GM19238 (cell line): ENCODE results near the gene BAIAP2L1.

Experiments used
- DNase-seq: peaks from one replicate; pipeline ENCODE4 v3.0.0; 2011; ENCODE audit warnings: low spot score; ENCODE audit not compliant: insufficient read length

The BAIAP2L1 gene

DNA sequence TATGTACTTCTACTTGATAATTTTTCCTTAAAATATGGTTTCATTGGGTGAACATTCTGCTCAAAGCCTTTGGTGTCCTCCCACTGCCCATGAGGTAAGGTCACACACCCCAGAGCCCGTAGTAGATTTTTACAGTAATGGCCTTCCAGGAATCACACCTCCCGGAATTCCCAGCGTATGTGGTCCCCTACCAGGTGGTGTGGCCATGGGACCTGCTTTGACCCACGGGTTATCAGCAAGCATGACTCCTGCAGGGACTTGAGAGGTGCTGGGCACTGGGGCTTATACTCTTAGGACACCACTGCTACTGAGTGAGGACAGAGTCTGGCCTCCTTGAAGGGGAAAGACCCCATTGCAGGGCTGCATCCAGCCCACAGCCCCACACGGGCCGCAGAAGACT lies 42.2 kb downstream of the BAIAP2L1 start:
- DNase-seq, result no peak

DNA sequence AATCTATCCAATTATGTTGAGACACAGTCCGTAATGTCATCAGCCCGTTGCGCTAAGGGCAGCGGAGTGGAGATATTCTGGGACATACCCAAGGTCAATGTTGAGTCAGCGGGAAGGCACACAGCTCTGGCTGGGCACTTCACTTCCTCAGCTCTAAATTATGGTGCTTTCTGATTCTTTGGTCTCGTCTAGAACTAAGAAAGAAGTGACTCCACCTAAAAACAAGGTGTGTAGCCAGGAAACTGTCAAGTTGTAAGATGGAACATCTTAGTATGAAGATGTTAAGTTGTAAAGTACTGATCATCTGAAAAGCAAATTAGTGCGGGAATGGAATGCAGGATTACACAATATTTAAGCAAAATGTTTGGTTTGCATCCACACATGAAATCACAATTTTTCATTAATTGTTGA lies 43.1 kb downstream of the BAIAP2L1 start:
- DNase-seq, result no peak

DNA sequence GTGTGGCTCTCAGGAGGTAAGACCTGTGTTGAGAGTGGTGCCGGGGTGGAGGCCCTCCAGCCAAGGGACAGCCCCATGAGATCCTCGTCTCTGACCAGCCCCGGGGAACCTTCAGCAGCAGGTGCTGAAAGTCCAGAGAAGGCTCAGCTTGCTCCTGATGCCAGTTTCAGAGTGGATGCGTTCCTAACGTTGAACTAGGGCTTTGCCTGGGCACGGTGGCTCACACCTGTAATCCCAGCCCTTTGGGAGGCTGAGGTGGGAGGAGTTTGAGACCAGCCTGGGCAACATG lies 45.7 kb downstream of the BAIAP2L1 start:
- no peak for DNase-seq

DNA sequence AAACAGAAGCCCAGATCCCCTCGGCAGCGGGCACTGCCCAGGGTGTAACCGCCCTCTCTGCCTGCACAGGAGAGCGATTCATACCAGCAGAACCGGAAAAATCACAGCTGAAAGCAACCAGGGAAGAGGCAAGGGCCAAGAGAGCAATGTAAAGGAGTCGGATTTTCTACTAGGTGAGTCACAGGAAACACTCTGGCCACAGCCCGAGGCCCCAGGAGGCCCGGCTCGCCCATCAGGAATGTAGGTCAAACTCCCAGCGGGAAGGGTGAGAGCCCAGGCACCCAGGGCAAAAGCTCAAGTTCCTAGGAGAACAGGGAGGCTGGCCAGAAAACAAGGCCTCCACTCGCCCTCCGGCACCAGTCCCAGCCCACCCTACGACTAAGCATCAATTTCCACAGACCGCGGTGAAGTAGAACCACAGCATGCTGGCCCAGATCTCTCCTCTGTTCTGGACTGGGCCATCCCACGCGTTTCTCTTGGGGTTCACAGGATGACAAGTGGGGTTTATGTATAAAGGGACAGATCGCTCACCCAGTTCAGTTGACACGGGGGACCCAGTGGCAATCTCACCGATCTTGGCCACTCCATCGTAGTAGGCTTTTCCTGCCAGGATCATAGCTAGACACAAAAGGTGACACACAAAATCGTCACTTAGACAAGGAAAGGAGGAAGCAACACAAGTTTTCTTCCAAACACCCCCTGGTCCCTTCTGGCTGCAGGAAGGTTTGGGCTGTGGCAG lies 46.2 kb downstream of the BAIAP2L1 start:
- DNase-seq, result no peak

DNA sequence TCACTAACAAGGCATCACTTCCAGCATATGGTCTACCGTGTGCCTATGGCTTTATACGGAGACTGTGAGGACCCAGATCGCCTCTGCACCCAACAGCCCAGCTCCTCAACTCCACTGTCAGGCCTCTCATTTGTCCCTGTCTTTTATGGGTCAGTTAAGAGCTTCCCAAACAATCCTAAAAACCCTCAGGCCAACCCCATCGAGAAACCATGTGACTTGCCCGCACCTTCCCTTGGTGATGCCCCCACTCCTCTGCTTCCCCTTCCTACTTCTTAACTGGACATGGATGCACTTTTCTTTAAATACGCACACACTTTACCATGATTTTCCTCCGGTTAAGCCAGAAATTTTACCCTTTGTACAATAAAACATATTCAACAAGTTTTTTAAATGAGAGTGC lies 46.8 kb downstream of the BAIAP2L1 start:
- no peak for DNase-seq

DNA sequence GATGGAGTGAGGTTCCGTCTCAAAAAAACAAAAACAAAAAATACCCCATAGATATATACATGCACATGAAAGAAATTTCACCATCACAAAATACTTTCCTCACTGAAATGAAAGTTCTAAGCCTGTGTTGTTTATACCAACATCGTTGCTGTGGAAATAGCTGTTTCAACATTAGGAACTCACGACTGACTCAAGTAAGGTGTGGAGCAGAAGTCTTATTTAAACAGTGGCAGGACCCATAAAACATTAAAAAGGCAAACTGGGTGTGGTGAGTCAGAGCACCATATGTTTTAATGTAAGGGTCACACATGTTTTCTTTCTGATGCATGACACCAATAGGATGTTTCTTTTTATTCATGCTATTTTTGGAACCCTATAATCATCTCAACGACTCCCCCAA lies 48.3 kb downstream of the BAIAP2L1 start:
- DNase-seq, result no peak

DNA sequence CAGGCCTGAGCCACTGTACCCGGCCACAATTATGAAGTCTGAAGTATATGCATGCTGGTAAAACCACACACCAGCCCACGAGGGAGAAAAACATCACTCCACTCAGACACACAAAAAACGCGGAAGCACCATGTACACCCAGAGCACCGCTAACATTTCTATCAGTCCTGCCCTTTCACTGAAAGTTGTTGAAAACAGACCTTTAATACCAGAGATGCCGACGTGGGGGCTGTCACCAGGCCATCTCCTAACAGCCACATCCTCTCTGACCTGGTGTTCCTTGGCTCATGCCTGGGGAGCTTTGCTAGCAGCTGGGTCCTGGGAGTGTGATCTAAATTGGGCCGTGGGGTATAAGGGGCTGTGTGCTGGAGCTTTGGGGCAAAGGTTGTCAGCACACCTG lies 49.8 kb downstream of the BAIAP2L1 start:
- no peak for DNase-seq

DNA sequence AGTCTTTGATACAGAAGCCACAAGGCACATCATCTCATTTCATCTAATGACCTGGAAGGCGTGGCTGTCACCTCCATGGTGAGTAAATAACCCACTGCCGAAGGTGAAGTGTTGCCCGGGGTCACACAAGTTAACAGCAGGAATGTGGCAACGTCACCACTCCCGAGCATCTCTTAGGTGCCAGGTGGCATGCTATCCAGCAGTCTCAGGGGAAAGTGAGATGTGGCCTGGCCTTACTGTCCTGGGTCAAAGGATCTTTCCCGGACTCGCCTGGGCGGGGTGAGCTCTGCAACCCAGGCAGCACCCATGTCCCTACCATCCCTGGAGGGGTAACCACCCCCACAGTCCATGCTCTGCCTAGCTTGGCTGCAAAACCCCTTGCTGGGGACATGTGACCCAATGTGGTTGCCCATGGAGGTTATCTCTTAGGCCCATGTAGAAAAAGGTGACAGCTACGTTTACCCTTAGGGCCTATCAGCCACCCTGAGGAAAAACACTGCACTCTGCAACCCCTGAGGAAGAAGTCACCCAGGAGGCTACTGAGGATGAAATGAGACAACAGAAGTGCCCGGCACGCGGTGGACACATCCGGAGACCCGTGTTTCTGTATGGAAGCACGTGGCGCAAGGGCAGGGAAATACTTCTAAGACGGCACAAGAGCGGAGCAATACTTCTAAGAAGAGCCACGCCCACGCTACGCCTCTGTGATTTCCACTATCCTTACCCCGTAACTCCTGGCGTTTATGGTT lies 52.0 kb downstream of the BAIAP2L1 start:
- DNase-seq, result no peak

DNA sequence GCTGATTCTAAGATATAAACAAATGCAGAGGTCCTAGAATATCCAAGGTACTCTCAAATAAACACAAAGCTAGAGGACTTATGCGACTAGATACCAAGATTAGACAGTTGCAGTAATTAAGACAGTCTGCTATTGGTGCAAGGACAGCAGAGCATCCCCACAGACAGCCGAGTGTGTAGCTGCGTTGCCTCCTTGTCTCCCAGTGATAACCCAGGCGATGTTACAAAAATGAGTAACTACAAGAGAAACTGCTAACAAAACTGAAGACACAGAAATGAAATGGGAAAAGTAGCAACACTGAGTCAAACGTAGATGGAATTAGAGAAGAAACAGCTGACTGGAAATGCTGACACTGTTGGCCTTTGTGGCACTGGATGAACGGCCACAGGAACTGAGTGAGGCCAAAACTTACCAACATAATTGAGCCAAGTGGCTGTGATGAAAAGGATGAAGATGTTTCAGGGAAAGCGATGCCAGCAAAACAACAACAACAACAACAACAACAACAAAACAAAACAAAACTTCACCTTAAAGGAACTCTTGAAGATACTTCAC lies 54.3 kb downstream of the BAIAP2L1 start:
- DNase-seq, result no peak

DNA sequence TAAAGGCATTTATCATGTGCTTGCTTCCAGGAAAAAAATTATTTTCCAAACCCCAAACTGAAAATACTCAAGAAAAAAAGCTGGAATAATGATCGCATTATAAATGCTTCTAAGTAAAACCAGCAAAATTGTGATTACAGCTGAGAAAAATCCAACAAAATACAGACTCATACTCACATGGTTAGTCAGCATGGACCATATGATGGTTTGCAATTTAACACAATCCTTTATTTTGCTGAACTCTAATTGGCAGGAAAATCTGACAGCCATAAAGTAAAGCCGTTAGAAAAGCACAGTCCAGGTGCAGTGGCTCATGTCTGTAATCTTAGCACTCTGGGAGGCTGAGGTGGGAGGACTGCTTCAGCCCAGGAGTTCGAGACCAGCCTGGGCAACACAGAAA lies 59.8 kb downstream of the BAIAP2L1 start:
- DNase-seq, result no peak

DNA sequence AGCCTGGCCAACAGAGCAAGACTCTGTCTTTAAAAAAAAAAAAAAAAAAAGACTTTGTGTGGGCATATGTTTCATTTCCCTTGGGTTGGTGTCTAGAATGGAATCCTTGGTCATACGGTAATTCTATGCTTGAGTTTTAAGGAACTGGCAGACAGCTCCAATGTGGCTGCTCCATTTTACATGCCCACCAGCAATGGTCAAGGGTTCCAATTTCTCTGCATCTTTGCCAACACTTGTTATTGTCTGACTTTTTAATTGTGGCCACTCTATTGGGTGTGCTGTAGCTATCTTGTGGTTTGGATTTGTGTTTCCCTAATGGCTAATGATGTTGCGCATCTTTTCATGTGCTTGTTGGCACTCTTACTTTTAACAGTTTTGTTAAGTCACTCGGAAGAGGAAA lies 61.8 kb downstream of the BAIAP2L1 start:
- no peak for DNase-seq

DNA sequence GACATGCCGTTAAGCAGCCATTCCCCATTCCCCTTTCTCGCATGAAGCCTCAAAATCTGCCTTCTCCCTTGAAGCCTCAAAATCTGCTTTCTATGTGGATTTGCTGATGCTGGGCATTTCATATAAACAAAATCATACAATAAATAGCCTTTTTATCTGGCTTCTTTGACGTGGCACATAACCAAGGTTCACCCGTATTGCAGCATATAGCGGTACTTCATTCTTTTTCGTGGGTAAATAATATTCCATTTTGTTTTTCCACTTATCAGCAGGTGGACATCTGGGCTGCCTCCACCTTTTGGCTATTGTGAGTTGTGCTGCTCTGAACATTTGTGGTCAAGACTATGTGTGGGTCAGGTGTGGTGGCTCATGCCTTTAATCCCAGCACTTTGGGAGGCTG lies 62.4 kb downstream of the BAIAP2L1 start:
- DNase-seq, result no peak

DNA sequence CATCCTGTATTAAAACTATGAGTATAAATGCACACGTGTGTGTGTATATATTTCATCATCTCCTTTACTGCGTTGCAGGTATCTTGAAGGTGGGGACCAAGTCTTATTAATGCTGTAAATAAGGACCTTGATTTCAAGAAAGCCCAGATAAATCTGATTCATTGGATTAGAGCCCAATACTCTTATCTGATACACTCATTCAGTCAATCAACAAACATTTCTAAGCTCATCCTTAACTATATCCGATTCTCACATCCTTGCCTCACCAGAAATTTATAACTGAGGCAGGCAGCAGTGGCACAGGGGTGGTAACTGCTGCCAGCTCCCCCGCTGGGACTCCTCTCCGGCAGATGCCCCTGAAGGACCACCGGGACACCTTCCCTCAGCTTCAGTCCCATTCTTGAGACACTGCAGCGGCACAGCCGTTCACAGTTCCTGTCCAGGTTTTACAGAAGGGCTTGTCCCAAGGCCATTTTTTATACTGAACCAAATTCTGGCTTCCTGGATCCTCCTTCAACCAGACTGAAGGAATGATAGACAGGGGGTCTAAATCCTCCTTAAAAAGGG lies 65.4 kb downstream of the BAIAP2L1 start:
- no peak for DNase-seq

DNA sequence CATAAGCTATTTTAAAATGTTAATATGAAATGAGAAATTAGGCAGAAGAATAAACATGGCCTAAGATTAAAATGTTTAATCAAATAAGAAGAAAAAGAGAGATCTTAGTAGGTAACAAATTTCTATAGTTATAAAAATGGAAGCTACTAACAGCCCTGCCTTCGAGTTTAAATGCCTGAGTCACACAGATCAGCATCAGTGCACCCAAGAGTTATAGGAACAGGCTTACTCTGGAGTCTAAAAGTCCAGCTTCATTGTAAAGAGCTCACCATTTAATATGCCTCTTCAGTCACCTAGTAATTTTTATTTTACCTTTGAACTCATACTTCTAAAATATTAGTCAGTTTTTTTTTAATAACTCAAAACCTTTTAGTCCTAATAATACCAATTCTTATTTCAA lies 66.8 kb downstream of the BAIAP2L1 start:
- DNase-seq, result no peak

DNA sequence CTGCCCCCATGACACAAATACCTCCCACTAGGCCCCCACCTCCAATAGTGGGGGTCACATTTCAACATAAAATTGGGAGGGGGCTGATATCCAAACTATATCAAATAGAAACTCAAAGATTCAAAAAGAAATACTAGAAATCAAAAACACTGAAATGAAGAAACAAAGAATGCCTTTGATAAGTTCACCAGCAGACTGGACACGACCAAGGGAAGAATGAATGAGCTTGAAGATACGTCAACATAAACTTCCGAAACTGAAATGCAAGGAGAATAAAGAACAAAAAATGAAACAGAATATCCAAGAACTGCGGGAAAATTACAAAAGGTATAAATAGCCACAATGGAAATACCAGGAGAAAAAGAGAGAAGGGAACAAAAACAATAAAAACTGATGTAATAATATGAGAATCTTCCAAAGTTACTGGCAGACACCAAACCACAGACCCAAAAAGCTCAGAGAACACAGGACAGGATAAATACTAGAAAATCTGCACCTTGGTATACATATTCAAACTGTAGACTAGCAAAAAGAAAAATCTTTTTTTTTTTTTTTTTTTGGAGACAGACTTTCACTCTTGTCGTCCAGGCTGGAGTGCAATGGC lies 69.9 kb downstream of the BAIAP2L1 start:
- DNase-seq, result no peak

DNA sequence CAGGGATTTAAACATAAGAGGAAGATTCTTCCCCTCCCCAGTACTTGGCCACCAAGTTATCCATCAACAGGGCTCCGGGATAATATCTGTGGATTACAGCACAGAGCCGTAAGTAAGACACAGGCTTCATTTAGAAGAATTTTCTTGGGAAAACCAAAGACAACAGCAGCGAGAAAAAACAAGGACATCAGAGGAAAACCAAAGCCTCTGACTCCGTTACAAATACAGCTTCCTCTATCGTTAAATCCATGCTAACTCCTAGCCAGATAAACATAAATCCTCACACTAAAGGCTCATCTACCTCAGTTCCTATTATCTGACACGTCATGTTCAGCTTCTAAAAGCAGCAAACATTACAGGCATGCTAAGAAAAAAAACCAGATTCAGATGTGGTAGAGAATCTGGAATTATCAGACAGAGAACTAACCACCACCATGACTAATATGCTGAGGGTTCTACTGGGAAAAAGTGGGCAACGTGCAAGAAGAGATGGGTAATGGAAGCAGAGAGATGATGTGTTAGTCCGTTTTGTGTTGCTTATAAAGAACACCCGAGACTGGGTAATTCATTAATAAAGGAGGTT lies 71.0 kb downstream of the BAIAP2L1 start:
- DNase-seq, result no peak

DNA sequence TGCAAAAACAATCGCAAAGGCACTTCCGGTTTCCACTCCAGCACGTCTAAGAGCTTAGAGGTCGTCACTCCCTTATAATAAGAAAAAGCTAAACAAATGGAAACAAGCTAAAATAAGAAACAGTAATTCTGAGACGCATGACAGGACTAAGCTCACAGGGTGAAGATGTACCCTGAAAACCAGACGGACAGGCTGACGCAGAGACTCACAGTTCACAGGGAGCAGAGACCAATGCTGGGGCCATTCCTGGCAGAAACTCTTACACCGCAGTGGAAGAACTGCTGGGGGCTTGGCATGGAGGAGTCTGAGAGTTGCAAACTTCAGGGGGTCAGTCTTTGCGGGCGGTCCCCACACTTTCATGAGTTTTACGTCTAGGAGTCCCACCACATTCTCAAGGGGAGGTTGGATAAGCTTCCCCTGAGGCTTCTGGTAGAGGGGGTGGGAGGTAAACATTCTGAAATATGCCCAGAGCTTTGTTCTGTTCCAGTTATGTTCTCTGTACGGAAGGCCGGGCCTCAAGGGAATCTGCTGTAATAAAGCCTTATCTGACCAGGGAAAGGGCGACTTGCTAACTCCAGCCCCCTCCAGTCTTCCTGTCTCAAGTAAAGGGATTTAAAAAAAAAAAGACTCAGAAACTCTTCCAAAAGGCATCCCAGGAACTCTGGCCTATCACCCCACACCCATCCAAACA lies 71.6 kb downstream of the BAIAP2L1 start:
- no peak for DNase-seq

DNA sequence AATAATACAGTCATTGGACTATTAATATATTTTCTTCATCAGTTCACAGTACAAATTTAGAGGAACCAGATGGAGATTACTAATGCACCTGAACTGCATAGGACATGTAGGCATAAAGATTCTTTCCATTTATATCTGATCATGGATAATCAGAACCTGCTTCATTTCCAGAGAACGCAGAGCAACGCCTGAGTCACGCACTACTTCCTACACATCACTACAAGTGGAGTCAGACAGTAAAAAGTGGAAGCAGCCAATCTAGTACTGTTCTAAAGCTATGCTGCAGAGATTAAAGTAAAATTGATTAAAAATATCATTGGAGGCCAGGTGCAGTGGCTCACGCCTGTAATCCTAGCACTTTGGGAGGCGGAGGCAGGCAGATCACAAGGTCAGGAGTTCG lies 76.1 kb downstream of the BAIAP2L1 start:
- DNase-seq, result no peak

DNA sequence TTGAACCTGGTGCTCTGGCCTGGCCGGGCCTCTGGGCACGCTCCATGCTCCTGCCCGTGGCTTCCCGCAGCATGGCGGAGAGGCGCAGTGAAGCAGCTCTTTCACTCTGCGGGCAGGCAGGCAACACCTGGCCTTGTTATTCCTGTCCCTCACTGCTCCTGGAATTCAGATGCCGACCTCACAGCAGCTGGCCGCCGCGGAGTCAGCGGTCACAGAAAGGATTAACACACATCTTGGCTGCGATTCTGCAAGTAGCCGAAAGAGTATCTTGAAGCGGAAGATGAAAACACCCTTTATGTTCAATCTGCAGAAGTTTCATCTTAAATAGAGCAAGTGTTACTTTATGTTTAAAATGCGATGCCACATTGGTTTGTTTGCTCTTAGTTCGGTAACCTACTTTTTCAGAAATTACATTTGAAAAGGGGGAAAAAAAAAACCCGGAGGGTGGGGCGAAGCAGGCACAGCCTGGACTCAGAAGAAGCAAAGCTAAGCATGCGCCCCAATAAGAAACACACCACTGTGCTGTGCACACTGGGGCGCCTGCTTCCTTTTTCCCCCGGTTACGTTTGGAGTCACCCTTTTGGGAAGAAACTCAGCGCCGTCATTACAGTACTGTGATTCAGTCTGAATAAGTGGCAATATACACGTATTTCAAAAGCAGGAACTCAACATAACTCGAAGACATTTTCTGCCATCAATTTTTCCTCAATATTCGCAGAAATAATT lies 77.1 kb downstream of the BAIAP2L1 start:
- DNase-seq, result no peak
